Peyer's patch (tissue), 4 donors: ENCODE data around the gene SUPT3H. TPM values are rescaled to one million over a fixed set of nuclear protein-coding genes. Genes with fewer than 3 reads are reported as not detected.

ENCODE experiments used
- DNase-seq, 3 donors: peaks; one replicate each; pipeline ENCODE4 v3.0.0-alpha.2; 2017 to 2019
- H3K27ac ChIP-seq, 4 donors: fragments of 200-600 bp; sonication (generic); one replicate each; pipeline ENCODE4 v1.5.1; 2016 to 2019
- H3K27me3 ChIP-seq, 2 donors: fragments of 200-600 bp; sonication (generic); one replicate each; pipeline ENCODE4 v1.5.1; 2019
- H3K36me3 ChIP-seq, 3 donors: fragments of 200-600 bp; sonication (generic); one replicate each; pipeline ENCODE4 v1.5.1; 2016 to 2019
- H3K4me1 ChIP-seq, 4 donors: fragments of 200-600 bp; sonication (generic); one replicate each; pipeline ENCODE4 v1.5.1; 2016 to 2019
- H3K4me3 ChIP-seq, 4 donors: fragments of 200-600 bp; sonication (generic); 1 replicate in 3 of 4; 2 replicates in 1 of 4; pipeline ENCODE4 v1.5.1; 2016 to 2019; ENCODE audit warnings: mild to moderate bottlenecking in 1 of 4
- H3K9me3 ChIP-seq, 4 donors: fragments of 200-600 bp; sonication (generic); one replicate each; pipeline ENCODE4 v1.5.1; 2016 to 2019; ENCODE audit warnings: mild to moderate bottlenecking in 1 of 4
- POLR2A ChIP-seq, 2 donors: fragments of 450-650 bp; IDR thresholded peaks; one replicate each; pipeline ENCODE4 v1.5.1; 2017; ENCODE audit warnings: antibody characterized with exemption in 2 of 2, mild to moderate bottlenecking in 2 of 2, moderate library complexity in 2 of 2
- total RNA-seq, 4 donors: library from RNA; depleted of rRNA; stranded (reverse); fragments of >200 nt; gene quantifications; one replicate each; pipeline ENCODE4 v1.1.0, GENCODE V29; 2016
- TF ChIP-seq, protein P1 (sequence below), 6 experiments: fragments of 450-650 bp in 4 of 6; fragments of 200-600 bp in 2 of 6; sonication (generic) in 1 of 6; IDR thresholded peaks; one replicate each; pipeline ENCODE4 v1.5.1; 2017 to 2019; ENCODE audit warnings: antibody characterized with exemption in 6 of 6, mild to moderate bottlenecking in 3 of 6, moderate library complexity in 1 of 6

Gene SUPT3H
- 10 to 100 TPM in 1 of 4 donors, 1 to 10 TPM in 3; 2.0 to 17.3 (median 2.7) TPM for total RNA-seq

DNA sequence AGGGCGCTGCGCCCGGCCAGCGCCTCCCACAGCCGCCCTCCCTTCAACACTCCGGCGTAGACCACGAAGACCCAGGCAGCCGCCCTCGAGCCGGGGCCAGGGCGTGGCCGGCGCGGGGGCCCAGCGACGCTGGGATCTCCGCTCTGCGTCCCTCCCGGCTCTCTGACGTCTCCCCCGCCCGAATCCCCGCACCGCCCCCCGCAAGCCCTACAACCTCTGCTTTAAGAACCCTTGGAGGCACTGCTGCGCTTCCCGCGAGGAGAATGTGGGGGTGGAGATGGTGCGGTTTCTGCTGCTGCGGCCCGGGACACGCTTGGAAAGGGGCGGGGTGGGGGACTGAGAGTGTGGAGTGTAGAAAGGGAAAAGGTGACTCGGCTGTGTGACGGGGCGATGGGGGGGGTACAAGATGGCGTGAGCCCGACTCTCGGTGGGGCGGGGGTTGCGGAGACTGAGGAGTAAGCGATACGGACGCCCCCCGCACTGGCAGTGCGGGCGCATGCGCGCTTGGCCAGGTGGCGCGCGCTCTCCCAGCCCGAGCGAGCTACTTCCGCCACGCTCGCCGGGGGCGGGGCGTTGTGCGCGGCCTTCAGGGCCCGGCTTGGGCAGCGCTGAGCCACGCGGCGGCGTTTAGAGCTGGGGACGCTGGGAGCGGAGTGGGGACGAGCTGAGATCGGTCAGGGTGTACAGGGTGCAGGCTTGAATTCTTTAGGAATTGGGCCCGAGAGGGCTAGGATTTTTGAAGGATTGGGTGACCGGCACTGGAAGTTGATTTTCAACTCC lies at the start of gene SUPT3H:
TSS of gene SUPT3H (minus strand) at position 381 of the 780 bp plus-strand sequence.
- TF ChIP-seq, protein P1, sequence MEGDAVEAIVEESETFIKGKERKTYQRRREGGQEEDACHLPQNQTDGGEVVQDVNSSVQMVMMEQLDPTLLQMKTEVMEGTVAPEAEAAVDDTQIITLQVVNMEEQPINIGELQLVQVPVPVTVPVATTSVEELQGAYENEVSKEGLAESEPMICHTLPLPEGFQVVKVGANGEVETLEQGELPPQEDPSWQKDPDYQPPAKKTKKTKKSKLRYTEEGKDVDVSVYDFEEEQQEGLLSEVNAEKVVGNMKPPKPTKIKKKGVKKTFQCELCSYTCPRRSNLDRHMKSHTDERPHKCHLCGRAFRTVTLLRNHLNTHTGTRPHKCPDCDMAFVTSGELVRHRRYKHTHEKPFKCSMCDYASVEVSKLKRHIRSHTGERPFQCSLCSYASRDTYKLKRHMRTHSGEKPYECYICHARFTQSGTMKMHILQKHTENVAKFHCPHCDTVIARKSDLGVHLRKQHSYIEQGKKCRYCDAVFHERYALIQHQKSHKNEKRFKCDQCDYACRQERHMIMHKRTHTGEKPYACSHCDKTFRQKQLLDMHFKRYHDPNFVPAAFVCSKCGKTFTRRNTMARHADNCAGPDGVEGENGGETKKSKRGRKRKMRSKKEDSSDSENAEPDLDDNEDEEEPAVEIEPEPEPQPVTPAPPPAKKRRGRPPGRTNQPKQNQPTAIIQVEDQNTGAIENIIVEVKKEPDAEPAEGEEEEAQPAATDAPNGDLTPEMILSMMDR (IDR thresholded peaks at IDR 0.05): peak in 2 of 6 experiments; percentile 27 to 37
- peak; percentile 36 to 54 for TF ChIP-seq POLR2A (IDR thresholded peaks at IDR 0.05)
- Histone ChIP-seq H3K9me3 (no peaks in the 10 kb centered on the region), H3K36me3 (no peaks in the 10 kb centered on the region), H3K4me3 (peak within 1 kb of the TSS; percentile 68 to 95 (median 92)), H3K4me1 (peaks cover 0 to 5% (median 0%) of the 10 kb centered on the region in 4 donors), H3K27me3 (no peaks in the 10 kb centered on the region), H3K27ac (peak within 1 kb of the TSS; percentile 93 to 98 (median 98))
- peak; percentile 92 to 95 (median 92) for DNase-seq

DNA sequence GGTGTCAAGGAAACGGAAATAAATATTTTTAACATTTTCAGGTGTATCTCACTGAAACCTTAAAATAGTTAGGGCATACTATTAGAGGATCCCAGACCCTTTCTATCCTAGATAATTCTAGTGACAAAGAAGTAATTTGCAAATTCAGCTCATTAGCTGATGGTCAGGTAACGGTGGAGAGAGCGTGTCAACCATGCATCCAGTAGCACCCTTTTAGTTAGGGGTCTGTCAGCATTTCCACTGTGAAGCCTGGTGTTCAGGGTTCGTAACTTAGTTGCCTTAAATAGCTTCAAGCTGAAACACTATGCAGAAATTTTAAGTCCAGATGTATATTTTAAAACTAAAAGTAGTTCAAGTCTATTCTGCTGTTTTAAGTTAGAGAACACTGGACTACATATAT lies 48.5 kb upstream of the SUPT3H start:
- TF ChIP-seq, protein P1 (IDR thresholded peaks at IDR 0.05): no peak
- TF ChIP-seq POLR2A (IDR thresholded peaks at IDR 0.05): no peak
- Histone ChIP-seq H3K4me3 (no peak overlapping the region), H3K27me3 (peaks cover 0 to 7% of the 10 kb centered on the region in 2 donors), H3K9me3 (no peaks in the 10 kb centered on the region), H3K36me3 (no peaks in the 10 kb centered on the region), H3K4me1 (peaks cover 0 to 12% (median 4%) of the 10 kb centered on the region in 4 donors), H3K27ac (peak overlapping the region in 2 of 4 donors; percentile 18 to 51)
- no peak for DNase-seq

DNA sequence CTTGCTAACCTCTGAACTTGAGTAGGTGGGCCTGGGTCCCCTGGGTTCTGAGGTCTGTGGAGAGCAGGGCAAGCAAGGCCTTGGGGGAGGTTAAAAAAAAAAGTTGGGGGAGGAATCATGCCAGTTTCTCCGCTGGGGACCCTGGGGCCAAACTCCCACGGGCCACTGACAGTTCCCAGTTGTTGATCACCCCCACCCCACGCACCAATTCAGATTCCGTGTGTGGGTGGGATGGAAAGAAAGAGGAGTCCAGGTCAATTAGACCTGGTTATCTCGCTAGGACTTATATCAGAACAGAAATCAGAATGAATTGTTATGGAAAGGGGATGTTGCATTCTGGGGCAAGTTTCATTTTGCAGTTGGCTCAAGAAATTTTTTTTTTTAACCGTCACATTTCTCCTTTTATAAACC lies 46.7 kb upstream of the SUPT3H start:
- peak in 1 of 3 donors; percentile 42 for DNase-seq
- Histone ChIP-seq H3K36me3 (no peaks in the 10 kb centered on the region), H3K27me3 (peaks cover 0 to 23% of the 10 kb centered on the region in 2 donors), H3K9me3 (no peaks in the 10 kb centered on the region), H3K4me3 (peak overlapping the region; percentile 60 to 81 (median 62)), H3K4me1 (peaks cover 0 to 24% (median 6%) of the 10 kb centered on the region in 4 donors), H3K27ac (peak overlapping the region; percentile 84 to 92 (median 86))
- TF ChIP-seq, protein P1 (IDR thresholded peaks at IDR 0.05): no peak
- TF ChIP-seq POLR2A (IDR thresholded peaks at IDR 0.05): no peak

DNA sequence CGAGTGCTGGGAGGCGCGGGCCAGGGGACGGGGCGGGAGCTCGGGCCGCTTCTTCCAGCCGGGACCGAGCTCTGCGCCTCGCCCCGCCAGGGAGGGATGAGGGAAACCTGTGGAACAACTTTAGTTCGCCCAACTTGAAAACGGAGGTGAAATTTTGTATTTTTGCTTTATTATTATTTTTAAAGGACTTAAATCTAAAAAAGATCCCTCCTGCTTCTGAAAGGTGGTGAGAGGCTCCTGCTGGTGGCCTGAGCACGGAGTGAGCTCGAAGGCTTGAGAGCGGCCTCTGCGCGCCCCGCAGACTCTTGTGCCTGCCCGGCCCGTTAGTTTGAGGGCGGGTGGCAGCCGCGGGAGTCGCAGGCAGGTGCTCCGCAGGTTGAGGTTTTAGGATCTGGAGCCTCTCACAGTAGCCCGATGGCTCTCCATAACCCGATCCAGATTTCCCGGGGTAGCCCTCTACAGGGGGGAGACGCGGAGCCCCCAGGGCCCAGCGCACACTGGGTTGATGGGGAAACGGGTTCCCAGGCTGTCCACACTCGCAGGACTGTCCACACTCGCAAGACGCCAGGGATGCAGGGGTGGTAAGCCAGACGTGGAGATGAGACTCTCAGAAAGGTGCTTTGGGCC lies 46.2 kb upstream of the SUPT3H start:
- no peak for TF ChIP-seq POLR2A (IDR thresholded peaks at IDR 0.05)
- TF ChIP-seq, protein P1 (IDR thresholded peaks at IDR 0.05): no peak
- DNase-seq: peak in 2 of 3 donors; percentile 40 to 65
- Histone ChIP-seq H3K4me1 (peaks cover 0 to 26% (median 6%) of the 10 kb centered on the region in 4 donors), H3K27ac (peak overlapping the region; percentile 84 to 92 (median 86)), H3K36me3 (no peaks in the 10 kb centered on the region), H3K9me3 (no peaks in the 10 kb centered on the region), H3K27me3 (peaks cover 0 to 26% of the 10 kb centered on the region in 2 donors), H3K4me3 (peak overlapping the region; percentile 60 to 81 (median 62))

DNA sequence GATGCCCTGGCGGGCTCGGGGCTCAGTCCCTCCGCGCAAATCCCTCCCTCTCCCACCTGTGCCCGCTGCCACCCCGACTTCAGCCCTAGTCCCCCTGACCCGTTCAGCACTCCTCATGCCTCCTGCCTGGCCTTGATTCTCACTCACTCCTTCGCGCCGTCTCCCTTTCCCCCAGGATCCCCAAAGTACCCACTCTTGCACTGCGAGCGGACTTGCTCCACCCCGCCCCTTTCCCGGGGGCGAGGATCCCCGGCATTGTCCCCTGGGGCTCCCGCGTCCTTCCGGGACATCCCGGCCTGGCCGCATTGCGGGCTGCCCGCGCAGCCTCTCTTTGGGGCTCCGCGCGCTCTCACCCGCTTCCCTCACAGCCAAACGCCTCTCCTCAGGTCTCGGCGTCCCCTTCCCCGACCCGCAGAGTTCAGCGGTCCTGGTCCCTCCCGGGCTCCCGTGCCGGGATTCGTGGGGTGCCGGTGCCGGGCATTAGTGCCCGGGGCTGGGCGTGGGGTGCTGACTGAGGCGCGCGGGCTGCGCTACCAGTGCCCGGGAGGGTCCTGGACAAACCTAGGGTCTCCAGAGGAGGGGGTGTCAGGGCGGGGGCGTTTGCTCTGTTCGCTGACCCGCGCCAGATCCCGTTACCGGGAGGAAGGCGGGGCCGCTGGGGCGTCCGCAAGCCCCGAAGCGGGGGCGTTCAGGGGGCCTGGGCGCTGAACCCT lies 45.5 kb upstream of the SUPT3H start:
- peak overlapping the region; percentile 84 to 92 (median 86) for H3K27ac ChIP-seq
- peak overlapping the region; percentile 60 to 81 (median 62) for H3K4me3 ChIP-seq
- H3K27me3 ChIP-seq: peaks cover 0 to 26% of the 10 kb centered on the region in 2 donors
- H3K9me3 ChIP-seq: no peaks in the 10 kb centered on the region
- DNase-seq: peak; percentile 45 to 62 (median 51)
- H3K4me1 ChIP-seq: peaks cover 0 to 26% (median 6%) of the 10 kb centered on the region in 4 donors
- TF ChIP-seq POLR2A (IDR thresholded peaks at IDR 0.05): no peak
- TF ChIP-seq, protein P1 (IDR thresholded peaks at IDR 0.05): no peak
- no peaks in the 10 kb centered on the region for H3K36me3 ChIP-seq
